Epithelial cell of esophagus (primary cell): ENCODE results near the gene MVB12B.

Source experiments
- DNase-seq: peaks from one replicate; pipeline ENCODE4 v3.0.0; 2010; ENCODE audit warnings: low read depth
- H3K4me3 ChIP-seq: 2 replicates; pipeline ENCODE4 v1.5.1; 2011; ENCODE audit warnings: mild to moderate bottlenecking, low read length, control low read depth
- TF ChIP-seq, protein P1 (sequence below): IDR thresholded peaks from 2 replicates; pipeline ENCODE4 v1.5.1; 2011; ENCODE audit warnings: low read depth, mild to moderate bottlenecking, low read length, control low read depth, inconsistent platforms; ENCODE audit not compliant: insufficient read depth; ENCODE audit errors: missing control alignments

MVB12B gene

DNA sequence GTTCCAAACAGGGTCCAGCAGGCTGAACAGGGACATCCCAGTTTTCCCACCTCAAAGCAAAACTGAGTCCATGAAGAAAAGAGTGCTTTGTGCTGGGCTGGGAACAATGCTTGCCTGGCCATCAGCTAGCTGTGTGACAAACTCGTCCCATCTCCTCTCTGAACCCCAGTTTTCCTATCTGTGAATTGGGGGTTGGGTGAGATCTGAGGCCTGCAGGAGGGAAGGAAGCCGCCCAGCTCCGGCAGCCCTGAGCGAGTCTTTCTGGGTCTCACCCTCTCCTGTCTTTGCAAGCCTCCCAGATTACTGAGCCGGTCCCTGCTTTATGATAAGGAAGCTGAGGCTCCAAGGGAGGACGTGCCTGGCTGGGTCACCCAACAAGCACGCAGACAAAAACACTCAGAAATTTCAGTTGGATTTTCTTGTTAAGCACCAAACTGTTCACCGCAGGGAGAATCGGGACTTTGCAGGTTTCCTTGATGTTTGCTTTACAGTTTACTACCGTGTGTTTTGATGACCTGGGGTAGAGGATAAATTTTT lies 204.5 kb downstream of the MVB12B start:
- DNase-seq = no peak
- H3K4me3 ChIP-seq = no peak overlapping the region
- TF ChIP-seq, protein P1, sequence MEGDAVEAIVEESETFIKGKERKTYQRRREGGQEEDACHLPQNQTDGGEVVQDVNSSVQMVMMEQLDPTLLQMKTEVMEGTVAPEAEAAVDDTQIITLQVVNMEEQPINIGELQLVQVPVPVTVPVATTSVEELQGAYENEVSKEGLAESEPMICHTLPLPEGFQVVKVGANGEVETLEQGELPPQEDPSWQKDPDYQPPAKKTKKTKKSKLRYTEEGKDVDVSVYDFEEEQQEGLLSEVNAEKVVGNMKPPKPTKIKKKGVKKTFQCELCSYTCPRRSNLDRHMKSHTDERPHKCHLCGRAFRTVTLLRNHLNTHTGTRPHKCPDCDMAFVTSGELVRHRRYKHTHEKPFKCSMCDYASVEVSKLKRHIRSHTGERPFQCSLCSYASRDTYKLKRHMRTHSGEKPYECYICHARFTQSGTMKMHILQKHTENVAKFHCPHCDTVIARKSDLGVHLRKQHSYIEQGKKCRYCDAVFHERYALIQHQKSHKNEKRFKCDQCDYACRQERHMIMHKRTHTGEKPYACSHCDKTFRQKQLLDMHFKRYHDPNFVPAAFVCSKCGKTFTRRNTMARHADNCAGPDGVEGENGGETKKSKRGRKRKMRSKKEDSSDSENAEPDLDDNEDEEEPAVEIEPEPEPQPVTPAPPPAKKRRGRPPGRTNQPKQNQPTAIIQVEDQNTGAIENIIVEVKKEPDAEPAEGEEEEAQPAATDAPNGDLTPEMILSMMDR = no peak

GRCh38 chr9:126531591-126531990 lies 205.0 kb downstream of the MVB12B start:
- no peak overlapping the region for H3K4me3 ChIP-seq
- DNase-seq = no peak
- TF ChIP-seq, protein P1 = no peak

DNA sequence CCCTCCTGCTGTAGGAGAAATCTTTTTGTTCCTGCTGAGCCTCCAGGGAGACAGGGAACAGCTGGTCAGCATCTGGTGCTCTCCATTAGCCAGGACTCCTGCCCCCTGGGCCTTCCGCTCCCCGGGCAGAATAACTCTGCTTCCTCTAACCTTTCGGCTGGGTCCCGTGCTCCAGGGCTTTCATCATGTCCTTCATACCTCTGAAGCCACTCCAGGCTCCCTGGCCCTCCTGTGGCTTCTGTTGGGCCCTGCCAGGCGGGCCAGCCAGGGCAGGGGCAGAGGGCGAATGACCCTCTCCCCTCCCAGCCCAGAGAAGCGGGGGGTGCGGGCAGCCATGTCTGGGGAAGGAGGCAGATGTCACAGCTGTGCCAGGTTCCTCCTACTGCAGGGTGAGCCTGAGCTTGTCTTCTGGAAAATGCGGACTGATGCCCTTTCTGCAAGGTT lies 205.4 kb downstream of the MVB12B start:
- no peak for DNase-seq
- no peak overlapping the region for H3K4me3 ChIP-seq
- TF ChIP-seq, protein P1 = no peak

GRCh38 chr9:126532489-126532888 lies 205.9 kb downstream of the MVB12B start:
- no peak for DNase-seq
- H3K4me3 ChIP-seq = no peak overlapping the region
- TF ChIP-seq, protein P1 = no peak

DNA sequence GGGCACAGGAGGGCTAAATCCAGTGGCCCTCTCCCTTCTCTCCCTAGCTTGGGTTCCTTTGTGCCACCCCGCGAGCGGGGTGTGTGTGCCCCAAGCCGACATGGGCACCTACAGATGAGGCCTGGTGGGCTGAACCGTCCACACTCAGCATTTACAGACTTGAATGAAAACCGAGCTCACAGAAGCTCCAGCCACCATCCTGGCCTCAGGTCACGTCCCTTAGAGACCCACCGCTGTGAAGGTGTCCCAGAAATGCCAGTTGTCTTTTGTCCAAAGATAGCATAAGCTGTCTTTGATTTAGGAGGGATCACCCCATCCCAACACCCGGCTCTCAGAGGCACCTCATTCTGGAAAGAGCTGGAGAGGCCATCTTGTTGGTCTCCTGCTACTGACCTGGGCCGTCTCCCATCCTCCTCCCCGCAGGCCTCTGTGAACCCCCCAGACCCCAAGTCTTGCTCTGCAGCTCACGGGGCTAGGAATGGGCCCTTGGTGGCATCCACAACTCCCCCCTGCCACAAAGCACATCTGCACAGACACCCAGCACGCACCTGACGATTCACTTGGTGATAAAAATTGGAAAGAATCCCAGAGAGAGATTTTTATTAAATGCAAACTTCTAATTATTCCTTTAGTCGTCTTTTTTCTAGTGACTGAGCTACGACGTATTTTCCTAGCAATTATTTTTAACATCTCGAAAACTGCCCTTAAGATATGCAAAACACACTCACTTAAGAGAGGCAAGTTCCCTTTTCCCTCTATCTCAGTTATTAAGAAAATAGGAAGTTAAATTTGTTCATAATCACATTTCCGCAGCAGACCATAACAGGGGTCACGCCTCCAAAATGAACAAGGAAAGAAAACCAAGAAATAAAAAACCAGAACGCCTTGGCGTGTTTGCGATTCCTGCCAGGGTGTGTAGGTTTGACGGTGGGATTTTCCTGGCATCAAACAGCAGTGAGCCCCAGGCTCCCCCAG lies 206.6 kb downstream of the MVB12B start:
- TF ChIP-seq, protein P1 = no peak
- DNase-seq = no peak
- H3K4me3 ChIP-seq = no peak overlapping the region

DNA sequence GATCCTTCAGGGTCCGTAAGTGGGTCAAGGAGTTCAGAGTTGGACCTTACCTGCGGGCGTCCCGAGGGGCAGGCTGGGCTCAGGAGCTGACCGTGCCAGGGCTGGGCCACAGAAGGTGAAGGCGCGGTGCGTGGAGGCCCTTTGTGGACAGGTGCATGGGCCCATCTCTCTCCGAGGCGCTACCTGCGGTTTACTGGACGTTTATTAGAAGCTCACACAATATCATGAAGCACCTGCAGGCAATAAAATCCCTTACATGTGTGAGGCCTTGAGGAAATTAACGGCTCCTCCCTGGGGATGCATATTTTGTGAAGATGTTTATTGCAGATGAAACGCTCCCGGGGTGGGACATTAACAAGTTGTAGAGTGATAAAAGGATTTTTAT lies 207.3 kb downstream of the MVB12B start:
- DNase-seq = no peak
- TF ChIP-seq, protein P1 = no peak
- H3K4me3 ChIP-seq = no peak overlapping the region
